K562 (cell line): ENCODE results near the gene ZNF474. TPM values are rescaled to one million over a fixed set of nuclear protein-coding genes. Genes with fewer than 3 reads are reported as not detected.

Experiments used
- ARHGAP35 ChIP-seq: fragments of 450-650 bp; IDR thresholded peaks from 2 replicates; pipeline ENCODE4 v1.6.1; 2018; ENCODE audit not compliant: partially characterized antibody
- ARNT ChIP-seq, 2 experiments: fragments of 450-650 bp; IDR thresholded peaks; 2 replicates each; pipeline ENCODE4 v1.6.1; 2016; ENCODE audit warnings: mild to moderate bottlenecking in 1 of 2
- FOSL1 ChIP-seq: fragments of 200-800 bp; sonication (Bioruptor generic); conservative IDR thresholded peaks from 2 replicates; pipeline ENCODE4 v1.6.1; 2016; ENCODE audit warnings: missing genetic modification characterization, missing compliant biosample characterization
- FOXA3 ChIP-seq, 2 experiments: fragments of 450-650 bp in 1 of 2; sonication (generic) in 1 of 2; formaldehyde crosslinking; IDR thresholded peaks in 1 of 2; conservative IDR thresholded peaks in 1 of 2; 2 replicates each; pipeline versions ENCODE4 v1.4.0 to v1.8.0; 2020 to 2022; ENCODE audit warnings: mild to moderate bottlenecking in 2 of 2, missing genetic modification reagents in 1 of 2
- KDM1A ChIP-seq, 2 experiments: fragments of 450-650 bp; IDR thresholded peaks; 2 replicates each; pipeline ENCODE4 v1.6.1; 2016; ENCODE audit warnings: mild to moderate bottlenecking in 2 of 2
- KDM5B ChIP-seq: fragments of 200-600 bp; sonication (generic); IDR thresholded peaks from 2 replicates; pipeline ENCODE4 v1.6.1; 2012; ENCODE audit warnings: low read depth, mild to moderate bottlenecking, moderate library complexity, low read length, control low read depth, inconsistent platforms; ENCODE audit not compliant: insufficient replicate concordance
- MLLT1 ChIP-seq, 2 experiments: fragments of 450-650 bp; IDR thresholded peaks; 2 replicates each; pipeline ENCODE4 v1.6.1; 2016
- NFE2 ChIP-seq: IDR thresholded peaks from 2 replicates; pipeline ENCODE4 v1.6.1; 2014; ENCODE audit warnings: antibody characterized with exemption, low read depth
- NR2C2 ChIP-seq, 2 experiments: fragments of 200-800 bp in 1 of 2; sonication (Bioruptor generic) in 1 of 2; sonication (generic) in 1 of 2; formaldehyde crosslinking in 1 of 2; IDR thresholded peaks; 2 replicates each; pipeline versions ENCODE4 v1.6.1 to v1.8.0; 2016 to 2022; ENCODE audit warnings: mild to moderate bottlenecking in 1 of 2, missing compliant biosample characterization in 1 of 2, missing genetic modification characterization in 1 of 2, missing genetic modification reagents in 1 of 2
- NUFIP1 ChIP-seq: fragments of 450-650 bp; IDR thresholded peaks from 2 replicates; pipeline ENCODE4 v1.6.1; 2018; ENCODE audit not compliant: partially characterized antibody
- PRDM10 ChIP-seq: fragments of 450-650 bp; IDR thresholded peaks from 2 replicates; pipeline ENCODE4 v1.6.1; 2018; ENCODE audit not compliant: partially characterized antibody
- PREB ChIP-seq: sonication (generic); formaldehyde crosslinking; IDR thresholded peaks from 2 replicates; pipeline ENCODE4 v1.8.1; 2023; ENCODE audit warnings: mild to moderate bottlenecking, missing genetic modification reagents
- RNF2 ChIP-seq: sonication (generic); IDR thresholded peaks from 2 replicates; pipeline ENCODE4 v1.6.1; 2016
- SAFB2 ChIP-seq: fragments of 200-400 bp; formaldehyde crosslinking; IDR thresholded peaks from 2 replicates; pipeline ENCODE4 v1.6.1; 2018; ENCODE audit warnings: borderline replicate concordance, low read length, low read depth, moderate library complexity; ENCODE audit not compliant: severe bottlenecking
- SIX5 ChIP-seq, 2 experiments: IDR thresholded peaks; 2 replicates each; pipeline ENCODE4 v1.6.1; 2011; ENCODE audit warnings: low read length in 2 of 2, borderline replicate concordance in 1 of 2, low read depth in 1 of 2, mild to moderate bottlenecking in 1 of 2, moderate library complexity in 1 of 2; ENCODE audit not compliant: insufficient read depth in 1 of 2
- SNRNP70 ChIP-seq: fragments of 200-400 bp; formaldehyde crosslinking; optimal IDR thresholded peaks from 2 replicates; pipeline ENCODE3; 2017; ENCODE audit warnings: low read depth, low read length
- SP2 ChIP-seq: IDR thresholded peaks from 2 replicates; pipeline ENCODE4 v1.6.1; 2011; ENCODE audit warnings: mild to moderate bottlenecking, low read depth, low read length, moderate library complexity; ENCODE audit not compliant: poor library complexity, severe bottlenecking; ENCODE audit errors: extremely low read depth
- TBP ChIP-seq: optimal IDR thresholded peaks from 2 replicates; pipeline ENCODE3; 2011; ENCODE audit warnings: low read depth, low read length, improper control_type of control experiment
- TEAD4 ChIP-seq, 2 experiments: sonication (generic) in 1 of 2; formaldehyde crosslinking in 1 of 2; IDR thresholded peaks; 2 replicates each; pipeline versions ENCODE4 v1.6.1 to v1.8.0; 2012 to 2022; ENCODE audit warnings: borderline replicate concordance in 1 of 2, inconsistent platforms in 1 of 2, low read length in 1 of 2, mild to moderate bottlenecking in 1 of 2, missing genetic modification reagents in 1 of 2
- ZNF212 ChIP-seq: fragments of 450-650 bp; formaldehyde crosslinking; IDR thresholded peaks from 2 replicates; pipeline ENCODE4 v1.4.0; 2020; ENCODE audit warnings: mild to moderate bottlenecking
- ZNF699 ChIP-seq: fragments of 250-450 bp; sonication (Bioruptor Pico); IDR thresholded peaks from 2 replicates; pipeline ENCODE4 v1.8.0; 2021; ENCODE audit warnings: mild to moderate bottlenecking, moderate library complexity; ENCODE audit not compliant: insufficient replicate concordance
- ZNF75A ChIP-seq: fragments of 450-650 bp; formaldehyde crosslinking; IDR thresholded peaks from 2 replicates; pipeline ENCODE4 v1.4.0; 2020; ENCODE audit warnings: mild to moderate bottlenecking
- polyA plus RNA-seq, 8 experiments: library from polyadenylated mRNA; depleted of rRNA in 4 of 8; stranded (reverse) in 5 of 8; unstranded in 3 of 8; fragments of >200 nt; fragmentation: Nextera tagmentation in 2 of 8; fragmentation: Illumina TruSeq in 1 of 8; extraction: Ambion mirVana in 2 of 8; extraction: Trizol in 1 of 8; gene quantifications; 2 replicates each; pipeline versions ENCODE4 v1.2.1 to v1.2.3, GENCODE V29; 2011 to 2014; ENCODE audit warnings: inconsistent platforms in 1 of 8, missing spikeins in 1 of 8
- total RNA-seq, 7 experiments: library from RNA; depleted of rRNA in 6 of 7; stranded (reverse); fragments of >200 nt in 6 of 7; fragmentation: Illumina TruSeq in 2 of 7; extraction: Trizol in 2 of 7; gene quantifications; 2 replicates each; pipeline versions ENCODE4 v1.2.1 to v1.2.3, GENCODE V29; 2011 to 2021; ENCODE audit warnings: low replicate concordance in 1 of 7

Gene ZNF474
- total and polyA plus RNA-seq, 9 of the 15 experiments (the other 6 are each of a cell fraction or from before 2014, with no cell fraction given): 0.16 to 0.62 (median 0.39) TPM

GRCh38 chr5:122126177-122126755 is 3.1 kb upstream of the ZNF474 start (continued):
- TF ChIP-seq PRDM10 (peak; percentile 32), SNRNP70 (no peak), RNF2 (peak; percentile 85; the same call in 1 of the 2 replicates), ZNF699 (CRISPR knock-in tag) (no peak), SP2 (no peak), NR2C2 (CRISPR knock-in tag; IDR thresholded peaks at IDR 0.05) (no peak), NR2C2 (tag; IDR thresholded peaks at IDR 0.05) (no peak), FOSL1 (tag) (no peak; the same call in 1 of the 2 replicates), PREB (CRISPR knock-in tag) (no peak), ARNT (IDR thresholded peaks at IDR 0.05) (0 out of 4 replicates have a peak, but pooled peaks have one; percentile 31 to 71), ZNF75A (CRISPR knock-in tag) (no peak), ARHGAP35 (no peak), SAFB2 (no peak), TEAD4 (IDR thresholded peaks at IDR 0.05; ENCODE audit: low read length) (peak; percentile 97), TEAD4 (CRISPR knock-in tag; IDR thresholded peaks at IDR 0.05; ENCODE audit: borderline replicate concordance) (no peak), KDM5B (no peak), TBP (no peak), NUFIP1 (no peak), FOXA3 (CRISPR knock-in tag; conservative IDR thresholded peaks at IDR 0.05 in 1 of 2, IDR thresholded peaks at IDR 0.05 in 1 of 2) (peak in 1 of 2 experiments; percentile 39; a peak in 1 of 4 replicates), ZNF212 (CRISPR knock-in tag) (no peak), NFE2 (no peak; the same call in none of the 2 replicates), SIX5 (IDR thresholded peaks at IDR 0.05; ENCODE audit: borderline replicate concordance in 1 of 2, insufficient read depth in 1 of 2, low read depth in 1 of 2, low read length in 2 of 2) (no peak), MLLT1 (IDR thresholded peaks at IDR 0.05) (peak in 1 of 2 experiments; percentile 88; a peak in 2 of 4 replicates), KDM1A (IDR thresholded peaks at IDR 0.05) (peak; percentile 95 to 96)
